Astrocyte of the spinal cord (primary cell): ENCODE measurements around the gene IL7R.

ENCODE experiments used
- DNase-seq: peaks from one replicate; pipeline ENCODE4 v3.0.0; 2011; ENCODE audit warnings: low read depth, low spot score
- H3K4me3 ChIP-seq: 2 replicates; pipeline ENCODE4 v1.5.1; 2011; ENCODE audit warnings: low read depth, mild to moderate bottlenecking, low read length, moderate library complexity
- CTCF ChIP-seq: IDR thresholded peaks from 2 replicates; pipeline ENCODE4 v1.5.1; 2012; ENCODE audit warnings: low read depth, mild to moderate bottlenecking, low read length, inconsistent platforms
- in situ Hi-C: cut with HindIII; loops from 2 replicates; pipeline ENCODE4 v1.10.0; 2017; ENCODE audit warnings: low sequenced_read_pairs

IL7R gene

GRCh38 chr5:35823347-35824098 is 33.2 kb upstream of the IL7R start:
- TF ChIP-seq CTCF: no peak
- H3K4me3 ChIP-seq: no peak overlapping the region
- no peak for DNase-seq
- in situ Hi-C loops: no loop called here

GRCh38 chr5:35826056-35826455 is 30.6 kb upstream of the IL7R start:
- no peak for TF ChIP-seq CTCF
- no peak overlapping the region for H3K4me3 ChIP-seq
- in situ Hi-C loops: no loop called here

GRCh38 chr5:35826554-35826953 is 30.1 kb upstream of the IL7R start:
- no peak for TF ChIP-seq CTCF
- in situ Hi-C loops: no loop called here
- DNase-seq: no peak
- no peak overlapping the region for H3K4me3 ChIP-seq

More at GRCh38 chr5:35826056-35826455, 30.6 kb upstream of the IL7R start:
- DNase-seq: no peak

- DNase-seq: no peak
- in situ Hi-C loops: no loop called here
- H3K4me3 ChIP-seq: no peak overlapping the region
- no peak for TF ChIP-seq CTCF
These were observed 28.6 kb upstream of the IL7R start for GRCh38 chr5:35828082-35828598.

- TF ChIP-seq CTCF: no peak
- in situ Hi-C loops: no loop called here
- H3K4me3 ChIP-seq: no peak overlapping the region
- DNase-seq: no peak
These were observed 26.1 kb upstream of the IL7R start for GRCh38 chr5:35830587-35830986.

- in situ Hi-C loops: no loop called here
- no peak for TF ChIP-seq CTCF
- no peak overlapping the region for H3K4me3 ChIP-seq
- DNase-seq: no peak
These were observed 23.9 kb upstream of the IL7R start for GRCh38 chr5:35832762-35833161.
